HG03565 (cell line): ENCODE results near the gene SPOCK3.
A peak's percentile ranks its signal among the peaks of the same experiment; 100 is the strongest.
"Not testable (repeated sequence)": the region's sequence is repeated elsewhere in the genome, so short reads cannot be mapped to it uniquely, and the experiment has no call there.

ENCODE experiments used
- ATAC-seq: cut with Tn5 transposase; IDR thresholded peaks from one replicate; pipeline ENCODE4 v1.9.1; 2021; ENCODE audit warnings: mild to moderate bottlenecking, moderate library complexity; ENCODE audit not compliant: unreplicated experiment

Gene SPOCK3

DNA sequence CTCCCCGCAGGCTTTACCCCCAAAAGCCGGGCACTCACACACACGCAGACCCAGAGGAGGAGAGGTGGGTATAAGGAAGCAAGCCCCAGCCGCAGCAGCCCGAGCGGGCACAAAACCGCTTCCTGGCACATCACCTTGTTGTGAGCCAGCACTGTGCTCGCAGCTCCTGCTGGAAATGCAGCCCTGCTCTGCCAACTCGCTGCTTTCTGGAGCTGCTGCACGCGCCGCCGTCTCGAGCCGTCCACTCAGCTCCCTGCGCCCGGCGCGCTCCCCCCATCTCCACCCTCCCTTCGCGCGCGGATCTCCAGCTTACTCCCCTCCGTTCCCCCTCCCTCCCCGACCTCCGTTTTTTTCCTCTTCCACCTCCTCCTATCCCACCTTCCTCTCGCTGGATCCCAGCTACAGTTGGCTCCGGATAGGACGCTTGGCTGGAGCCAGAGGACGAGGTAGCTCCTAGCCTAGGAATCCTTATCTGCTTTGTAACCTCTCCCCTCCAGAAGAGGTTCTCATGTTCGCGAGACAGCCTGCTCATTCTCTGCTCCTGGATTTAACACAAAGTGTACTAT lies at the start of gene SPOCK3:
TSS of gene SPOCK3 (minus strand) at position 179 of the 566 bp plus-strand sequence.
- ATAC-seq: no peak

DNA sequence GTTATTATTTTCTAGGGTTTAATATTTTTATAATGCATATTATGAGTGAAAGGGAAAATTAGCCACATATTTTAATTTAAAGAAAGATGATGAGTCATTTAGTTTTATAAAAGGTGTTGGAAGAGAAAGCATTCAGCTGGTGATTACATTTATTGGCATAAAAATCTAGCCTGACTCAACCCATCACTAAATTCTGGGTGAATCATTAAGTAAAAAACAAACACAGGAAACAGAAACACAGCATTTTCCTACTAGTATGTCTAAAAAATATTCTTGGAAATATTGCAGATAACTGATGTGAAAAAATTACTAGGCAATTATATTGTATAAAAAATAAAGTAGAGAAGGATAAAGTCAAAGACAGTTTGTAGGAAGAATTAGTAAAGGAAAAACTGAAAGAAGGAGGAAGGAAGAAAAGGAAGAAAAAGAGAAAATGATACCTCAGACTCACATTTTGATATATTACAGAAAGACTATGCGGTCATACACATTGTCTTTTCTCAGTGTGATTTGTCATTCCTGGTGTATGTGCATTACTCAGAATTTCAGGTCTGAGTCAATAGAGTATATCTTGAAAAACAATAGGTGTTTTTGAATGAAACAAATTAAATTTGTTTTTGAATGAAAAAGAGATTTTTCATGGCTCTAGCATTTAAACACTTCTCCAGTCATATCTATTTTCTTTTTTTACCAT lies 48.0 kb upstream of the SPOCK3 start:
- no peak for ATAC-seq

DNA sequence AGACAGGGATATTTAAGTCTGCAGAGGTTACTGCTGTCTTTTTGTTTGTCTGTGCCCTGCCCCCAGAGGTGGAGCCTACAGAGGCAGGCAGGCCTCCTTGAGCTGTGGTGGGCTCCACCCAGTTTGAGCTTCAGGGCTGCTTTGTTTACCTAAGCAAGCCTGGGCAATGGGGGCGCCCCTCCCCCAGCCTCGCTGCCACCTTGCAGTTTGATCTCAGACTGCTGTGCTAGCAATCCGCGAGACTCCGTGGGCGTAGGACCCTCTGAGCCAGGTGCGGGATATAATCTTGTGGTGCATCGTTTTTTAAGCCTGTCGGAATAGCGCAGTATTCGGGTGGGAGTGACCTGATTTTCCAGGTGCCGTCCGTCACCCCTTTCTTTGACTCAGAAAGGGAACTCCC lies 47.3 kb upstream of the SPOCK3 start:
- ATAC-seq: not testable (repeated sequence)

DNA sequence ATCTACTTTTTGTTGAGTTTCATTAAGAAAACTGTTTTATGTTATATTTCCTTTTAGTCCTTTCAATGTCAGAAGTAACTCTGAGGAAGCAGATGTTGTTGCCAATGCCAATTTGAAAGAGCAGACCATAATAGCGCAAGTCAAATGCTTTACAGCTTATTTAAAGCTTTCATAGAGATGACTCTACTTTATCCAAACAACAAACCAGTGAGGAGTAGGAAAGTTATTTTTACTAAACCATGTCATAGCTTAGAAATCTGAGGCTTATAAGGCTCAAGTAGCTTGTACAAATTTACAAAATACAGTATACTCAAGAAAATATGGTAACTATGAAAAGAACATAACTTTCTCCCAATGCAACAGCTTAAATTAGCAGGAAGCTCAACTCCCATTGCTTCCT lies 40.1 kb upstream of the SPOCK3 start:
- no peak for ATAC-seq

DNA sequence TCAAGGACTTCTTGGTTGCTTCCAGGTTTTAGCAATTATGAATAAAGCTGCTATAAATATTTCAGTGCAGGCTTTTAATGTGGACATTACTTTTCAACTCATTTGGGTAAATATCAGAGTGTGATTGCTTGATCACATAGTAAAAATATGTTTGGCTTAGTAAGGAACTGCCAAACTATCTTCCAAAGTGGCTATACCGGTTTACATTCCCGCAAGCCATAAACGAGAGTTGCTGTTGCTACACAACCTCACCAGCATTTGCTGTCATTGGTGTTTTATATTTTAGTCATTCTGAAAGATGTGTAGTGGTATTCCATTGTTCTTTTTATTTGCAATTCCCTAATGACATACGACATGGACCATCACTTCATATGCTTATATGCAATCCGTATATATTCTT lies 30.9 kb upstream of the SPOCK3 start:
- no peak for ATAC-seq

DNA sequence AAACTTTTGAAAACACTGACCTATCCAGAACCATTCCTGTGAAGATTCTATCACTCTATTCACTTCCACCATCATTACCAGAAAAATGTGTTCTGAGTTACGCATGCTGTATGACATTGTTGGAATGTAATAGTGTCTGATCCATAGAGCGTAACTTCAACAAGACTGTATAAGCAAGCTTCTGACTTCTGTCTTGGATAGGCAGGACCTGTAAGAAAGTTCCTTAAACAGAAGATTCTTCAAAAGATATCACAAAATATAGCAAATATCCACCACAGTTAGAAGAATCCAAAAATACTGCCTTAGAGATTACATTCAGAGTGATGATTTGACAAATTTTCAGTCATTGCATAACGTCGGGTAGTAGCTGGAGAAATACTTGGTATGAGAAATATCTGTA lies 14.0 kb upstream of the SPOCK3 start:
- no peak for ATAC-seq

DNA sequence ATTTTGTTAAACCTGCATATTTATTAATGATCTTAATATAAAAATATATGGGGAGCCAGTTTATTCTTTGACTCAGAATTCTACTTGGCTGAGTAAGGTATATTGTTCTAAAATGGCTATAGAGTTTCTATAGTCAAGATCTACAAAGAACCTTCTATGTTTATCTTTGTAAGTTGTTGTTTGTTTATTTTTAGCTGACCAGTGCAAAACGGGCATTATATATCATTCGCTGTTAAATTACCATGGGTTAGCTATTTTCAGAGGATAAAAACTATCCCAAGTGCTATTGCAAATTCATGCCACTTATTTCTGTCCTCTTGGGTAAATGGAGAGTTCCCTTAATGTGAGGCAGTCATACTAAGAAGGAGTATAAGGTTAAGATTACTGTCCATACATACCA lies 5.3 kb upstream of the SPOCK3 start:
- ATAC-seq: no peak

DNA sequence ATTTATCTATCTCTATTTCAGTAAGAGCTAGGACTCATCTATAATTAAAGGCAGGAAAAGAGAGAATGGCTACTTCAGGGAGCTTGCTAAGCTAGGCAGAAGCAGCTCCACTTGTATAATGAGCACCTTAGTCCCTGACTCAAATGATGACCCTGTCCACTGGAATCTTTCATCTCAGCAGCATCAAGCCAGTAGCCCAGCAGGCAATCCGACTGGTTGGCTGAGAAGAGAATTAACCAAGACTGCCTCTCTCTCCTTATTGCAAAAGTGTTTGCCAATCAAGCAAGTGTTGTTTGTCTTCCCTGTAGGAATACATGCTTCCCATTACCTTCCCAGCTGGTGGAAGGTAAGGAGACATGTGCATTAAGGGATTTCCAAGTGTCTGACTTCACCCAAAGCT lies 3.9 kb upstream of the SPOCK3 start:
- no peak for ATAC-seq

DNA sequence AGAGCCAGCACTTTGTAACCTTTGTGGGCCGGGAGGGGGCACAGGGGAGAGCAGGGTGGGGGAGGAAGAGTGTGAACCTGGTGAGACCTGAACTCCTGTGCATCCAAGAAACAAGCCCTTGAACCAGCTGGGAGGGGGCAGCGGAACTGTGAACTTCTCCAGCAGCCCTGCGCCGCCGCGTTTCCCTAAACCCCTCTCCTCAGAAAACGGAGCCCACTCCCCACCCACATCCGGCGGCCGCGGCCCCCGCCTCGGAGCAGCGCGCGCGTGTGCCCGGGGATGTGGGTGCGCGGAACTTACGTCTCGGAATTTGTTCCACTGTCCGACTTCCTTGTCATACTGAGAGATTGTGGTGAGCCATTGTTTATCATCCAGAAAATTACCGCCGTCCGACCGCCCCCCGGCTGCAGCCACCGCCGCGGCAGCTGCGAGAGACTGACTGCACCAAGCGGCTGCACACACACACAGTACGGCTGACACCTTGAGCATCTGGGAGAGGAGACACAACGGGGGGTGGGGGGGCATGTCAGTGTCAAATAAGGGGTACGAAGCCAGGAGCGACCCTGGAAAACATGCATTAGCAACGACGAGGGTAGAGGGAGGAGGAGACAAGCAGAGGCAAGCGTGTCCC lies 494 bp downstream of the SPOCK3 start:
- ATAC-seq: no peak

DNA sequence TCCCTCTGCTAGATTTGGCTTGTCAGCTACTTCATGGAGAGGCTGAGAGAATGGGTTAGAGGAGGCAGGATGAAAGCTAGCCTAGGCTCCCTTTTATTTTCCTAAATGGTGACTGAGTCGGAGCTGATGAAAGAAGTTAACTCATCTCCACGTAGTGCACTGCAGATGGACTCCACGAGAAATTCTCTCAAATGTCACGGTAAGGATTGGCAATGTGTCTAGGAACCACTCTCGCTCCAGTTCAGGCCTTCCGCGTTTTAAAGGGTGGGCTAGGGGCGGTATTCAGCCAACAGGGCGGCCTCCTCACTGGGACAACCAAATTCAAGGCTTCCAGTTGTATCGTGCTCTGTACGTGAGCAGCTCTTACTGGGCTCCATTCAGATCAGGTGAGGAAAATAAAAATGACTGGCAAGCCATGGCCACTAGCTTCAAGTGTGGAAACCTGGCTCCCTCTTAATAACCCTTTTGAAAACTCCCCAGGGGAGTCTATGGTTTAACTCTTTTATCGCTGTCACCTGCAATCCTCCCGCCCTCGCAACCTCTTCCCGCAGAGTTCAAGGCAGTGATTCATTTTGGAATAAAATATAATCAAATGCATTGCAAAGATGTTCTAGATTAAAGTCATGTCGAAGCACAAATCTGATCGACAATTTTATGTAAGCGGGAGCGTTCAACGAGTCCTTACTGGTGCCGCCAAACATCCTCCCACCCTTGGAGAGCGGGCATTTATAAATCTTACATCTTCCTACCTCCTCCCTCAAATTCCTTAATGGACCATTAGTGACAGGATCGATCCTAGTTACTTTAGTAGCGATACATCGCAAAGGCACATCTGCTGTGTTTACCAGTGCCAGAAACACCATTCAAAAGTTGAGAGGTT lies 1.2 kb downstream of the SPOCK3 start:
- ATAC-seq: no peak

DNA sequence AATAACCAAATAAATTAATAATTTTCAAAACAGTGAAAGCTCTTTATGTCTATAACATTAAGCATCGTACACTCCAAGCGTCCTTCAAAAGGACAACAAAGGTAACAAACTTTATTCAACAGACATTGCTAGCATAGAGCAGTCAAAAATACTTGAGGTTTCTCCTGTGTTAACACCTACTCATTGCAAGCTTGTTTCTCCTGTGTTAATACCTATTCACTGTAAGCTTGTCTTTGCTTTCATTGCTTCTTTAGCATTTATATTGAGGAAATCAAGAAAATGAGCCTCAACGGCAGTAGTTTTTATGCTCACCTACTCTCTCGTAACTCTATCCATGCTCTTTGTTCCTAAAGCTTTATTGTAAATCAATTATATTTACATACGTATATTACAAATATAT lies 3.5 kb downstream of the SPOCK3 start:
- ATAC-seq: no peak

DNA sequence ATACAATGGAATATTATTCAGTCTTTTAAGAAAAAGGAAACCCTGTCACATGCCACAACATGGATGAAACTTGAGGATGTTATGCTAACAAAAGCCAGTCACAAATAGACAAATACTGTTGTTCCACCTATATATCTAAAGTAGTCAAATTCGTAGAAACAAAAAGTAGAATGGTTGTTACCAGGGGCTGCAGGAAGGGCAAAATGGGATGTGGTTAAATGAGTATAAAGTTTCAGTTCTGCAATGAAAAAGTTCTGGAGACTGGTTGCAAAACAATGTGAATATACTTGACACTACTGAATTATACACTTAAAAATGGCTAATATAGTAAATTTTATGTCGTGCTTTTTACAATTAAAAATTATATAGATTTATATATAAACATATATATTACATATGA lies 12.2 kb downstream of the SPOCK3 start:
- ATAC-seq: peak; percentile 97

DNA sequence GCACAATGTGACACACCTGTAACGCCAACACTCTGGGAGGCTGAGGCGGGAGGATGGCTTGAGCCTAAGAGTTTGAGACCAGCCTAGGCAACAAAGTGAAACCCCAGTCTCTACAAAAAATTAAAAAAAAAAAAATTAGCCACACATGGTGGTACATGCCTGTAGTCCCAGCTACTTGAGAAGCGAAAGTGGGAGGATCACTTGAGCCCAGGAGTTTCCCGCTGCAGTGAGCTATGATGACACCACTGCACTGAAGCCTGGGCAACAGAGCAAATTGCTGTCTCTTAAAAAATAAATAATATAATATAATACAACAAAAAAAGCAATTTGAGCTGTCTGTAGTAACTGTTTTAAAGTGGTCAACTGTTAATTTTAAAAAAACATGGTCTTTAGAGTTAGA lies 13.2 kb downstream of the SPOCK3 start:
- no peak for ATAC-seq

DNA sequence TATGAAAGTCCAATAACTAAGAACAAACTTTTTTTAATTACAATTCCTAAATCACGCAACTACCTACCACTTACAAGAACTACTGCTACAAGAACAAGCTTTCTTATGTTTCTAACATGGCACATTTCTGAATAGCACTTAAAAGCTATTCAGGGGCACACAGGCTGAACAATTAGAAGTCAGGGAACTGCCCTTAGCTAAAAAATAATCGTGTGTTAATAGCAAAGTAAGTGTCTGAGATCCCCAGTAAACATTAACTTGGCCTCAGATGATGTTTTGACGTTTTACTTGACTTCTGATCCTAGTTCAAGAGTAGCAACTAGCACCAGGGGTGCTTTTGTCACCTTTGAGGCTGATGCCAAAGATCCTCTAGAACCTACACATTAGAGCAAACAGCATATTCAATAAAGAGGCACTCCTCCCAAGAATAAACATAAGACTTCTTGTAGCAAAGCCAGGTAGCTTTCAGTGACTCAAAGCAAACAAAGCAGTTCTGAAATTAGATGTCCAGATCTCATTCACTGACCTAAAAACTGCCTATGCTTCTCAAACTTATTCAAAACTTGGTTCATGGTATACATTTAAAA lies 16.2 kb downstream of the SPOCK3 start:
- no peak for ATAC-seq

DNA sequence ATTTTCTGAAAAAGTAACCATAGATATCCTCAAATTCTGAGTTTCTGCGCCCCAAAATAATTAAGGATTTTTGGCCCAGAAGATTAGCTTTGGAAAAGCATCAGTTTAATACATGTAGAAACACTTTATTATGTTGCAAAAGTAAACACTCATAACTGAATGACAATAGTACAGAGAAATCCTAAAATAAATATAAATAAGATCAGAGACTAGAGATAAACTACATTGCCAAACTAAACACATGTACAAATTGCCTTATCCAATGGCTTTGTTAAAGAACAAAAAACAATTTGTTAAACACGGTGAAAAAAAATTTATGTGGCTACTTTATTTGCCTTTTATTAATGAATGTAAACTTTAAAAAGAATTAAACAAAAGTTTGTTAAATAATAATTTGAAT lies 17.5 kb downstream of the SPOCK3 start:
- ATAC-seq: no peak

DNA sequence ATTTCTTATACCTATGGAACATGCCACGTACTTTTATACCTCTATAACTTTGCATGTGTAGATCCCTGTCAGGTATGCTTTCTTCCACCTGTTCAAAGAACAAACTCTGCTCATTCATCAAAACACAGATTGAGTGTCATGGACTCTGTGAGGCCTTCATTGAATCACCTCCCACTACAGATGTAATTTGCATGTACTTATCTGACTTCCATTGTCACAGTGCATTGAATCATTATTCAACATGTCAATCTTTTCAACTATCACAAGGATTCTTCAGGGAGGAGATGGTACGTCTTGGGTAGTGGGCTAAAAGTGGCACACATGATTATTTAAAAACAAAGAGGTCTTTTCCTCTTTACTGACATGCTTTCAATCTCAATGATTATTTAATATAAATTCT lies 24.1 kb downstream of the SPOCK3 start:
- ATAC-seq: no peak

DNA sequence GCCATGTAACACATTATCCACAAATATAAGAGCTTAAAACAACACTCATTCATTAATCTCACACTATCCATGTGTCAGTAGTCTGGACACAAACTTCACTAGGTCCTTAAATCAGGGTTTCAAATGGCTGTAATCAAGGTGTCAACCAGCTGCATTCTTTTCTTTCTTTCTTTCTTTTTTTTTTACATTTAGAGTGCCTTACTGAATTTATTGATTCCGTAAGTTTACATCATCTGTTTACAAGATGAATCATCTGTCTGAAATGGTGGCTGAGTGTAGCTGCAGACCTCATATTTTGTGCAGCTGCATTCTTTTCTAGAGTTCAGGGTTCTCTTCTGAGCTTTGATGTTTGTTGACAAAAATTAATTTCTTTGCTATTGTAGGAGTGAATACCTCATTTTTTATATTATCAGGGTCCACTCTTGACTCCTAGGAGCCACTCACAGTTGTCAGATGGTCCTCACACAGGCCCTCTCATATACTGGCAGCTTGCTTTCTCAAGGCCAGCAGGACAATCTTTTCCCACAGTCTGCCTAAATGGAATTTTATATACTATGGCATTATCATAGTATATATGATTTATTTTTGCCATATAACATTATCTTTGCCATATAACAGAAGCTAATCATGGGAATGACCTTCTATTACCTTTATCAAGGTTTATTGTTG lies 37.8 kb downstream of the SPOCK3 start:
- no peak for ATAC-seq

DNA sequence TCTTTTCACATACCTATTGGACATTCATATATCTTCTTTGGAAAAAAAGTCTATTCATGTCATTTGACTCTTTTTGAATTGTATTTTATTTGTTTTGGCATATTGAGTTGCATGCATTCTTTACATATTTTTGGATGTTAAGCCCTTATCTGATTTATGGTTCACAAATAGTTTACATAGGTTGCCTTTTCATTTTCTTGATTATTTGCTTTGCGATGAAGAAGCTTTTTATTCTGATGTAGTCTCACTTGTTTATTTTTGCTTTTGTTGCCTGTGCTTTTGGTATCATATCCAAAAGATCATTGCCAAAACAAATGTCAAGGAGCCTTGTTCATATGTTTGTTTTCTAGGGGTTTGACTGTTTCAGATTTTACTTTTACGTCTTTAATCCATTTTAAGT lies 43.9 kb downstream of the SPOCK3 start:
- no peak for ATAC-seq

DNA sequence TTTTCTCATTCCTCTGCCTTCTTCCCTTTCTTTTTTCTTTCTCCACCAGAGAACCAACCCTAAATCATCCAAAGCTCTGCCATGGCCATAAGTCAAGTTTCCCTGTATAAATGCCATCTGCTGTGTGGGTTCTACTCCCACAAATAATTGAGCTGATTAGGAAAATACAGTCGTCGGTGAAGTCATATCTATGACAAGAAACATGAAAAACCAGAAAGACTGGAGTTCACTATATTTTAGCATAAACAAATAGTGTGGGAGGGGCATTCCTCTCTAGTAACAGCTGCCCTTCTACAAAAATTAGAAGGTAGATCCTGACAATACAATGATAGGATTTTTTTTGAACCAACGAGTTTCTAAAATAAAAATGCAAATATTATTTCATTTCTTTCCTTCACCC lies 48.8 kb downstream of the SPOCK3 start:
- no peak for ATAC-seq

DNA sequence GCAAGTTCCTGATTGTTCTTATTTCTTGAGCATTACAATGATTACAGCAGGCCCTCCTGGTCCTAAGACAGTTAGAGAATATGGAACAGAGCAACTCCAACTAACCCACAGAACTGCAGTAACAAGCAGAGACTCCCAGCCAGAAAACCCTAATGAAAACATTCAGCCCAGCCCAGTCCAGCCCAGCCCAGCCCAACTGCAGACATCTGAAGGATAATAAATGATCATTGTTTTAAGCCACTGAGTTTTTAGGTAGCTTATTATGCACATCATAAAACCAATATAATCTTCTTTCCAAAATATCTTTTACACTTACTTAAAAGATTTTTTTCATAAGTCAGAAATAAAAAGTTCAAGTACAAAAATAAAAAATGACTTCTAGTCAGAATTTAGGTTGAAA lies 51.3 kb downstream of the SPOCK3 start:
- ATAC-seq: no peak

DNA sequence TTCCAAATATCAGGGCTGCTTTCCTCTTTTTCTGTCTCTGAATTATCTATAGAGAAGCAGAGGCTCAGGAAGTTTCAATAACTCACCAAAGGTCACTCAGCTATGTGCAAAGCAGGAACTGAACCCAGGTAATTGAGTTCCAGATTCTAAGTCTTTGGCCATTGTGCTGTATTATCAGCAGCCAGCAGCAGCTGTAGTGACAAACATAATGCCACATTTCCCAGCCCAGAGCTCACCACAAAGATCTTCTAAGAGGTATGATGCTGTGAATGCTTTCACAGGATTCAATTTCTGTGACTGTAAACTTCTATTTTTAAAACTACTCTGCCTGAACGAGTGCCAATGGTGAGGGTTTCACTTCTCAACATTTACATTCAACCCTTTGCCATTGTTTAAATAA lies 56.4 kb downstream of the SPOCK3 start:
- no peak for ATAC-seq
